K562 (cell line): ENCODE data around the gene SLC9A2. TPM values are rescaled to one million over a fixed set of nuclear protein-coding genes. Genes with fewer than 3 reads are reported as not detected.

Experiments used
- ATF7 ChIP-seq: fragments of 450-650 bp; IDR thresholded peaks from 2 replicates; pipeline ENCODE4 v1.7.1; 2014; ENCODE audit warnings: mild to moderate bottlenecking, moderate library complexity
- CBX2 ChIP-seq: fragments of 200-600 bp; sonication (generic); IDR thresholded peaks from one replicate; pipeline ENCODE4 v1.6.1; 2012; ENCODE audit warnings: mild to moderate bottlenecking, low read length, inconsistent platforms; ENCODE audit not compliant: insufficient read depth, poor library complexity, severe bottlenecking
- CBX3 ChIP-seq, 2 experiments: IDR thresholded peaks; 1 replicate in 1 of 2; 2 replicates in 1 of 2; pipeline ENCODE4 v1.6.1; 2012; ENCODE audit warnings: inconsistent platforms in 2 of 2, low read length in 2 of 2, borderline replicate concordance in 1 of 2, control low read depth in 1 of 2
- CCNT2 ChIP-seq: IDR thresholded peaks from 2 replicates; pipeline ENCODE4 v1.6.1; 2011; ENCODE audit warnings: borderline replicate concordance, low read depth, mild to moderate bottlenecking, moderate library complexity, mixed read lengths, low read length; ENCODE audit not compliant: insufficient read length; ENCODE audit errors: extremely low read depth
- CHD1 ChIP-seq: fragments of 200-600 bp; sonication (generic); IDR thresholded peaks from one replicate; pipeline ENCODE4 v1.6.1; 2012; ENCODE audit warnings: mild to moderate bottlenecking, moderate library complexity, low read length, inconsistent platforms
- CTBP1 ChIP-seq: fragments of 450-650 bp; IDR thresholded peaks from 2 replicates; pipeline ENCODE4 v1.6.1; 2016; ENCODE audit warnings: borderline replicate concordance
- ELF1 ChIP-seq: fragments of 200-800 bp; sonication (Bioruptor generic); IDR thresholded peaks from 2 replicates; pipeline ENCODE4 v1.6.1; 2016; ENCODE audit warnings: missing genetic modification characterization, missing compliant biosample characterization
- ELF2 ChIP-seq: fragments of 250-450 bp; sonication (Bioruptor Pico); IDR thresholded peaks from 2 replicates; pipeline ENCODE4 v1.5.0; 2021; ENCODE audit warnings: mild to moderate bottlenecking
- ESRRA ChIP-seq: fragments of 450-650 bp; IDR thresholded peaks from 2 replicates; pipeline ENCODE4 v1.6.1; 2014; ENCODE audit warnings: low read depth, mild to moderate bottlenecking, moderate library complexity, borderline replicate concordance
- GATAD2A ChIP-seq: fragments of 450-650 bp; IDR thresholded peaks from 2 replicates; pipeline ENCODE4 v1.6.1; 2017
- JUN ChIP-seq, 2 experiments: sonication (generic) in 1 of 2; formaldehyde crosslinking in 1 of 2; IDR thresholded peaks; 2 replicates each; pipeline versions ENCODE4 v1.6.1 to v1.8.0; 2012 to 2022; ENCODE audit warnings: borderline replicate concordance in 2 of 2, mild to moderate bottlenecking in 2 of 2, improper control_type of control experiment in 1 of 2, low read depth in 1 of 2, low read length in 1 of 2, missing genetic modification reagents in 1 of 2
- KLF16 ChIP-seq: IDR thresholded peaks from 2 replicates; pipeline ENCODE4 v1.6.1; 2016; ENCODE audit warnings: antibody characterized with exemption
- MTA2 ChIP-seq: fragments of 450-650 bp; IDR thresholded peaks from 2 replicates; pipeline ENCODE4 v1.6.1; 2016; ENCODE audit warnings: low read depth
- MXD1 ChIP-seq: fragments of 250-450 bp; sonication (Bioruptor Pico); IDR thresholded peaks from 2 replicates; pipeline ENCODE4 v1.8.0; 2021; ENCODE audit warnings: borderline replicate concordance, mild to moderate bottlenecking, moderate library complexity; ENCODE audit not compliant: poor library complexity, severe bottlenecking
- NFE2 ChIP-seq: IDR thresholded peaks from 2 replicates; pipeline ENCODE4 v1.6.1; 2014; ENCODE audit warnings: antibody characterized with exemption, low read depth
- PCBP2 ChIP-seq: fragments of 200-400 bp; formaldehyde crosslinking; IDR thresholded peaks from 2 replicates; pipeline ENCODE4 v1.6.1; 2018; ENCODE audit warnings: low read length, low read depth, mild to moderate bottlenecking, moderate library complexity; ENCODE audit not compliant: poor library complexity, severe bottlenecking
- PML ChIP-seq: IDR thresholded peaks from 2 replicates; pipeline ENCODE4 v1.6.1; 2012; ENCODE audit warnings: low read length, inconsistent platforms
- SAFB ChIP-seq: fragments of 200-400 bp; formaldehyde crosslinking; IDR thresholded peaks from 2 replicates; pipeline ENCODE4 v1.6.1; 2017; ENCODE audit warnings: low read depth, low read length, borderline replicate concordance
- SIN3A ChIP-seq, 2 experiments: fragments of 150-350 bp in 1 of 2; IDR thresholded peaks; 2 replicates each; pipeline ENCODE4 v1.6.1; 2011 to 2016; ENCODE audit warnings: borderline replicate concordance in 2 of 2, low read depth in 2 of 2, low read length in 2 of 2, mild to moderate bottlenecking in 2 of 2, moderate library complexity in 2 of 2; ENCODE audit not compliant: control insufficient read depth in 1 of 2
- SRSF3 ChIP-seq: fragments of 200-400 bp; formaldehyde crosslinking; IDR thresholded peaks from 2 replicates; pipeline ENCODE4 v1.6.1; 2016; ENCODE audit warnings: mild to moderate bottlenecking, low read length, moderate library complexity; ENCODE audit not compliant: insufficient read depth
- TCF3 ChIP-seq: sonication (generic); formaldehyde crosslinking; IDR thresholded peaks from 2 replicates; pipeline ENCODE4 v1.4.0; 2020; ENCODE audit warnings: mild to moderate bottlenecking, missing genetic modification reagents
- ZBTB17 ChIP-seq: fragments of 450-650 bp; formaldehyde crosslinking; IDR thresholded peaks from 2 replicates; pipeline ENCODE4 v1.4.0; 2020; ENCODE audit warnings: mild to moderate bottlenecking
- ZNF347 ChIP-seq: fragments of 450-650 bp; formaldehyde crosslinking; IDR thresholded peaks from 2 replicates; pipeline ENCODE4 v1.4.0; 2020; ENCODE audit warnings: low read depth, mild to moderate bottlenecking, moderate library complexity
- ZNF511 ChIP-seq: sonication (generic); formaldehyde crosslinking; IDR thresholded peaks from 2 replicates; pipeline ENCODE4 v1.8.0; 2022; ENCODE audit warnings: mild to moderate bottlenecking, missing genetic modification reagents
- ZNF518B ChIP-seq: fragments of 250-450 bp; sonication (Bioruptor Pico); IDR thresholded peaks from 2 replicates; pipeline ENCODE4 v1.5.0; 2021; ENCODE audit warnings: mild to moderate bottlenecking, moderate library complexity
- polyA plus RNA-seq, 8 experiments: library from polyadenylated mRNA; depleted of rRNA in 4 of 8; stranded (reverse) in 5 of 8; unstranded in 3 of 8; fragments of >200 nt; fragmentation: Nextera tagmentation in 2 of 8; fragmentation: Illumina TruSeq in 1 of 8; extraction: Ambion mirVana in 2 of 8; extraction: Trizol in 1 of 8; gene quantifications; 2 replicates each; pipeline versions ENCODE4 v1.2.1 to v1.2.3, GENCODE V29; 2011 to 2014; ENCODE audit warnings: inconsistent platforms in 1 of 8, missing spikeins in 1 of 8
- total RNA-seq, 7 experiments: library from RNA; depleted of rRNA in 6 of 7; stranded (reverse); fragments of >200 nt in 6 of 7; fragmentation: Illumina TruSeq in 2 of 7; extraction: Trizol in 2 of 7; gene quantifications; 2 replicates each; pipeline versions ENCODE4 v1.2.1 to v1.2.3, GENCODE V29; 2011 to 2021; ENCODE audit warnings: low replicate concordance in 1 of 7

SLC9A2 gene
- total and polyA plus RNA-seq, 9 of the 15 experiments (the other 6 are each of a cell fraction or from before 2014, with no cell fraction given): 0.45 to 3.3 (median 1.6) TPM

- TF ChIP-seq ESRRA (peak; percentile 30; the same call in 1 of the 2 replicates), ZNF511 (CRISPR knock-in tag) (no peak), JUN (IDR thresholded peaks at IDR 0.05; ENCODE audit: borderline replicate concordance, low read depth, low read length) (peak; percentile 27; the same call in 1 of the 2 replicates), JUN (CRISPR knock-in tag; IDR thresholded peaks at IDR 0.05; ENCODE audit: borderline replicate concordance) (no peak), ZNF518B (no peak), KLF16 (peak; percentile 42; the same call in 1 of the 2 replicates), SAFB (no peak), CBX2 (no peak), CCNT2 (no peak), ELF2 (CRISPR knock-in tag) (no peak), ZNF347 (CRISPR knock-in tag) (no peak), ZBTB17 (CRISPR knock-in tag) (no peak), MXD1 (CRISPR knock-in tag) (no peak), SIN3A (IDR thresholded peaks at IDR 0.05; ENCODE audit: borderline replicate concordance in 2 of 2, control insufficient read depth in 1 of 2, low read depth in 2 of 2, low read length in 2 of 2) (no peak), PML (peak; percentile 59; the same call in 1 of the 2 replicates), CTBP1 (peak; percentile 43; the same call in 1 of the 2 replicates), MTA2 (peak; percentile 68), ATF7 (no peak), CBX3 (IDR thresholded peaks at IDR 0.05; ENCODE audit: borderline replicate concordance in 1 of 2, low read length in 2 of 2) (peak in 1 of 2 experiments; percentile 48; a peak in 1 of 3 replicates), PCBP2 (no peak), NFE2 (0 out of 2 replicates have a peak, but pooled peaks have one; percentile 20), CHD1 (no peak), TCF3 (CRISPR knock-in tag) (peak; percentile 89), ELF1 (tag) (peak; percentile 57), GATAD2A (no peak), SRSF3 (no peak)
These were observed 15.5 kb downstream of the SLC9A2 start (continued) for GRCh38 chr2:102634831-102635241.
